GM12874 (cell line): ENCODE data around the gene U2AF2.

Experiments used
- CTCF ChIP-seq: IDR thresholded peaks from 2 replicates; pipeline ENCODE4 v1.5.1; 2011; ENCODE audit warnings: low read depth, mild to moderate bottlenecking, control low read depth, low read length, moderate library complexity; ENCODE audit not compliant: insufficient read depth

U2AF2 gene

GRCh38 chr19:55689411-55690108, 34.7 kb downstream of the U2AF2 start:
- no peak for TF ChIP-seq CTCF

GRCh38 chr19:55690109-55690768, 35.4 kb downstream of the U2AF2 start:
- no peak for TF ChIP-seq CTCF

- no peak for TF ChIP-seq CTCF
These were observed 36.1 kb downstream of the U2AF2 start for GRCh38 chr19:55690769-55691545.

- no peak for TF ChIP-seq CTCF
These were observed 37.0 kb downstream of the U2AF2 start for GRCh38 chr19:55691561-55692481.

- TF ChIP-seq CTCF = no peak
These were observed 37.8 kb downstream of the U2AF2 start for GRCh38 chr19:55692681-55693081.

GRCh38 chr19:55693336-55693974, 38.6 kb downstream of the U2AF2 start:
- TF ChIP-seq CTCF = no peak
